Vagina (tissue), 2 donors: ENCODE data around the gene BAIAP2L1.
"Not testable (repeated sequence)": the region's sequence is repeated elsewhere in the genome, so short reads cannot be mapped to it uniquely, and the experiment has no call there.

ENCODE experiments used
- CTCF ChIP-seq, 3 experiments: fragments of 450-650 bp in 2 of 3; fragments of 200-600 bp in 1 of 3; sonication (generic) in 1 of 3; IDR thresholded peaks; one replicate each; pipeline ENCODE4 v1.5.1; 2017 to 2019; ENCODE audit warnings: antibody characterized with exemption in 3 of 3, mild to moderate bottlenecking in 2 of 3, moderate library complexity in 2 of 3
- POLR2AphosphoS5 ChIP-seq, 2 donors: sonication (generic); formaldehyde crosslinking; IDR thresholded peaks; one replicate each; pipeline ENCODE4 v1.9.0; 2017; ENCODE audit warnings: antibody characterized with exemption in 2 of 2, mild to moderate bottlenecking in 2 of 2, low read depth in 1 of 2; ENCODE audit not compliant: insufficient read depth in 1 of 2

DNA sequence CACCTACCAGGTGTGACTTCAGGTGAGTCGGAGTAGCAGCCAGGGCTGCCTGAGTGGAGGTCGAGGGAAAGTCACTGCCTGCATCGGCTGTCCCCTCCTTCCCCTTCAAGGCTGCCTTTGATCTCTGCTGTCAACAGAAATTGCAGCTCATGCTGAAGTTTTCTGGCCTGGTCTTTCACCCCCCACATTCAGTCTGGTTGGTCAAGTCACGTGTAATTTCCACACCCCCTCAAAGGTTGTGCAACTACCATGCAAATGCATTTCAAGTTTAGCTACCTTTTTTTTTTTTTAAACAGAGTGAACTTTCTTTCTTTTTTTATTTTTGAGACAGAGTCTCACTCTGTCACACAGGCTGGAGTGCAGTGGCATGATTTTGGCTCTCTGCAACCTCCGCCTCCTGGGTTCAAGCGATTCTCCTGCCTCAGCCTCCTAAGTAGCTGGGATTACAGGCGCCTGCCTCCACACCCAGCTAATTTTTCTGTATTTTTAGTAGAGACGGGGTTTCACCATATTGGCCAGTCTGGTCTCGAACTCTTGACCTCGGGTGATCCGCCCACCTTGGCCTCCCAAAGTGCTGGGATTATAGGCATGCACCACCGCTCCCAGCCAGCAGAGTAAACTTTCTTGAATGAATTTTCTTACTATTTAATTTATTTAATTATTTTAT, 16.8 kb upstream of the BAIAP2L1 start:
- TF ChIP-seq CTCF (IDR thresholded peaks at IDR 0.05); POLR2AphosphoS5 (IDR thresholded peaks at IDR 0.05; ENCODE audit: insufficient read depth in 1 of 2, low read depth in 1 of 2): not testable (repeated sequence)
